COR-L47 (cell line): ENCODE results near the gene MTUS2.
A peak's percentile ranks its signal among the peaks of the same experiment; 100 is the strongest.

Experiments used
- DNase-seq: peaks from one replicate; lab custom pipeline; 2025; lab: John Stamatoyannopoulos, UW

The MTUS2 gene

DNA sequence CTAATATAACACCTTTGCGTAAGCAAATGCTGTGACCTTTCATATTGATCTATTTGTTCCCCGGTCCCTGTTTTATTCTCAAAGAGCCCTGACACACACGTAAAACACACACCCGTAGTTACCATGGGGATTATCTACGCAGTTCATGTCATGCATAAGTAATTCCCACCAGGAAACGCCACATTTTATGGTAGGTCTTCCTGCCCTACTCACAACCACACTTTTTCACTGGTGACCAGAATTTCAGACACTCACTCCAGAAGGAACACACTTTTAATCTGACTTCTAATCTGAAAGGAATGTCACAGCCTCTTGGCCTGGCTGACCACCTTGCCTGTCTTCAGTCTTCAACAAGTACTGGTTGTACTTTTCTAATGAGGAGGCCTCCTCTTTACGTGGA is 728.6 kb downstream of the MTUS2 start:
- DNase-seq = peak; percentile 26

- no peak for DNase-seq
These were observed 730.4 kb downstream of the MTUS2 start for GRCh38 chr13:29550430-29550988.

GRCh38 chr13:29551214-29551613 is 731.1 kb downstream of the MTUS2 start:
- no peak for DNase-seq
